Measurements from ENCODE around the gene OXNAD1. TPM values are rescaled to one million over a fixed set of nuclear protein-coding genes. Genes with fewer than 3 reads are reported as not detected.

Gene OXNAD1
- total RNA-seq, 1 experiment from 2014 or later: 6.6 TPM

DNA sequence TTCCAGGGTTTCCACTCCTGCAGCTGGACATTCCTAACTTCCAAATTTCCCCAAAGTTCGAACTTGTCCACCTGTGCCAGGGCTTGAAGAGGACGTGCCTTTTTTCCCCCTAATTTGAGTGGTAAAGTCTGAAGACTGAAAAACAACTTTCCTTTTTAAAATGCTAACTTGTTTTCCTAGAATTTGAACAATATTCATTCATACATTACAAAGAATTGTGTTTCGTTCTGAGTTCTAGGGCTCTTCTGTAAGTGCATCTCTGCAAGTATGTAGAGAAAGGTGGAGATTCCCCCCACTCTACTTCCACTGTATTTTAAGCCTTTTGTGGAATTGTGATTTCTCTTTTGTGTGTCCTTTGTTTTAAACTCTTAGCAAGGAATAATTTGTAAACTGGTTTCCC is 9.7 kb upstream of the OXNAD1 start:
- Histone ChIP-seq H3K9me3 (ENCODE audit: control insufficient read depth, insufficient read depth, low read depth, low read length) (no peaks in the 10 kb centered on the region), H3K27me3 (ENCODE audit: control insufficient read depth, insufficient read depth, low read length) (no peaks in the 10 kb centered on the region), H3K27ac (ENCODE audit: low read length) (no peak overlapping the region), H3K4me1 (ENCODE audit: control insufficient read depth, insufficient read depth, low read length) (no peaks in the 10 kb centered on the region), H3K36me3 (ENCODE audit: control insufficient read depth, insufficient read depth, low read length) (peaks cover 7% of the 10 kb centered on the region), H3K4me3 (ENCODE audit: low read depth in 2 of 2, low read length in 2 of 2) (no peak overlapping the region)
- intact Hi-C loops (cut with micrococcal nuclease; ENCODE audit: unreplicated experiment) (no loop called here), in situ Hi-C loops (cut with HindIII; ENCODE audit: low pct_unique_long_range_greater_than_20kb, low sequenced_read_pairs) (no loop called here)
- DNase-seq (ENCODE audit: low read depth, low spot score): no peak
- TF ChIP-seq TCF7L2 (IDR thresholded peaks at IDR 0.05; ENCODE audit: low read depth, low read length): no peak
- no peak for TF ChIP-seq CTCF (IDR thresholded peaks at IDR 0.05)
- TF ChIP-seq REST (IDR thresholded peaks at IDR 0.05; ENCODE audit: insufficient read depth in 1 of 2, low read depth in 2 of 2, low read length in 1 of 2): no peak
- TF ChIP-seq SIN3A (IDR thresholded peaks at IDR 0.05; ENCODE audit: borderline replicate concordance, insufficient read depth, low read depth, low read length): no peak
- no peak for TF ChIP-seq POLR2AphosphoS5 (IDR thresholded peaks at IDR 0.05; ENCODE audit: low read depth, low read length)
- BruUV-seq (replicated peaks): no TSS peak
- no peak for ATAC-seq
- POLR2A ChIA-PET: interaction anchor here (0.6 kb wide), 1 partner anchor 27 kb away, joined by 3 read pairs; no protein-coding TSS in a partner anchor
- CTCF ChIA-PET: no interaction called here

- intact Hi-C loops (cut with micrococcal nuclease; ENCODE audit: unreplicated experiment) (no loop called here), in situ Hi-C loops (cut with HindIII; ENCODE audit: low pct_unique_long_range_greater_than_20kb, low sequenced_read_pairs) (no loop called here)
- ATAC-seq: no peak
- Histone ChIP-seq H3K4me1 (ENCODE audit: control insufficient read depth, insufficient read depth, low read length) (no peaks in the 10 kb centered on the region), H3K27me3 (ENCODE audit: control insufficient read depth, insufficient read depth, low read length) (no peaks in the 10 kb centered on the region), H3K27ac (ENCODE audit: low read length) (no peak overlapping the region), H3K4me3 (ENCODE audit: low read depth in 2 of 2, low read length in 2 of 2) (no peak overlapping the region), H3K9me3 (ENCODE audit: control insufficient read depth, insufficient read depth, low read depth, low read length) (no peaks in the 10 kb centered on the region), H3K36me3 (ENCODE audit: control insufficient read depth, insufficient read depth, low read length) (peaks cover 7% of the 10 kb centered on the region)
- no peak for TF ChIP-seq SIN3A (IDR thresholded peaks at IDR 0.05; ENCODE audit: borderline replicate concordance, insufficient read depth, low read depth, low read length)
- TF ChIP-seq REST (IDR thresholded peaks at IDR 0.05; ENCODE audit: insufficient read depth in 1 of 2, low read depth in 2 of 2, low read length in 1 of 2): no peak
- no peak for TF ChIP-seq CTCF (IDR thresholded peaks at IDR 0.05)
- TF ChIP-seq TCF7L2 (IDR thresholded peaks at IDR 0.05; ENCODE audit: low read depth, low read length): no peak
- ChIA-PET CTCF (no interaction called here), POLR2A (interaction anchor here (0.6 kb wide), 1 partner anchor 27 kb away, joined by 3 read pairs; no protein-coding TSS in a partner anchor)
- no TSS peak for BruUV-seq (replicated peaks)
- no peak for DNase-seq (ENCODE audit: low read depth, low spot score)
Measured at GRCh38 chr3:16255726-16256125, 9.3 kb upstream of the OXNAD1 start.
